GM03348 (cell line): ENCODE results near the gene PLCH2.

ENCODE experiments used
- DNase-seq: peaks from one replicate; pipeline ENCODE4 v3.0.0; 2012; ENCODE audit warnings: low spot score

Gene PLCH2

GRCh38 chr1:2515763-2516080, 39.6 kb downstream of the PLCH2 start:
- no peak for DNase-seq

GRCh38 chr1:2516124-2516523, 40.0 kb downstream of the PLCH2 start:
- no peak for DNase-seq

- no peak for DNase-seq
Measured at GRCh38 chr1:2516946-2517345, 40.9 kb downstream of the PLCH2 start.

GRCh38 chr1:2517966-2518365, 41.9 kb downstream of the PLCH2 start:
- DNase-seq: no peak

- DNase-seq: no peak
Measured at GRCh38 chr1:2518528-2518927, 42.4 kb downstream of the PLCH2 start.

GRCh38 chr1:2519029-2519685, 43.1 kb downstream of the PLCH2 start:
- no peak for DNase-seq

- no peak for DNase-seq
Measured at GRCh38 chr1:2519729-2520128, 43.6 kb downstream of the PLCH2 start.

- no peak for DNase-seq
Measured at GRCh38 chr1:2520206-2520605, 44.1 kb downstream of the PLCH2 start.

GRCh38 chr1:2520806-2521205, 44.7 kb downstream of the PLCH2 start:
- DNase-seq: no peak

GRCh38 chr1:2522230-2522629, 46.1 kb downstream of the PLCH2 start:
- DNase-seq: no peak

- DNase-seq: no peak
Measured at GRCh38 chr1:2523191-2523890, 47.3 kb downstream of the PLCH2 start.

GRCh38 chr1:2523891-2524609, 48.0 kb downstream of the PLCH2 start:
- DNase-seq: no peak

GRCh38 chr1:2525572-2525919, 49.5 kb downstream of the PLCH2 start:
- no peak for DNase-seq

- DNase-seq: peak; percentile 97
Measured at GRCh38 chr1:2525920-2526823, 50.1 kb downstream of the PLCH2 start, which contains the start of gene PANK4. Gene PANK4, minus strand, starts transcription at chr1:2526596. Its CDS starts 9 bp downstream, at chr1:2526587.

GRCh38 chr1:2526824-2527555, 50.9 kb downstream of the PLCH2 start:
- peak; percentile 66 for DNase-seq

- DNase-seq: no peak
Measured at GRCh38 chr1:2527556-2527860, 51.4 kb downstream of the PLCH2 start.

GRCh38 chr1:2528016-2528415, 51.9 kb downstream of the PLCH2 start:
- DNase-seq: no peak

- DNase-seq: no peak
Measured at GRCh38 chr1:2528611-2528965, 52.5 kb downstream of the PLCH2 start.

- DNase-seq: peak; percentile 36
Measured at GRCh38 chr1:2528966-2529783, 53.1 kb downstream of the PLCH2 start.

GRCh38 chr1:2529784-2530512, 53.9 kb downstream of the PLCH2 start, which contains the start of gene HES5:
Gene HES5, minus strand, starts transcription at chr1:2530263. Its CDS starts 99 bp downstream, at chr1:2530164.
- peak; percentile 53 for DNase-seq
